Measurements from ENCODE around the gene PKM. TPM values are rescaled to one million over a fixed set of nuclear protein-coding genes. Genes with fewer than 3 reads are reported as not detected.
"Not testable (repeated sequence)": the region's sequence is repeated elsewhere in the genome, so short reads cannot be mapped to it uniquely, and the experiment has no call there.

Gene PKM
- 612 and 828 TPM in 2 replicates for total RNA-seq (2022)
- Bru-seq, nascent RNA, result percentile 91 among the genes with signal in this experiment
- BruChase-seq, experiment 1, labeled RNA remaining after a 6-hour chase, result percentile 96 among the genes with signal in this experiment
- BruChase-seq, experiment 2, labeled RNA remaining after a 2-hour chase, result percentile 92 among the genes with signal in this experiment
- long read RNA-seq, transcript PKM-214 (2 exons, 2,301 nt), result minor isoform, 16 of 2,690 reads
- long read RNA-seq, transcript PKM-202 (11 exons, 2,318 nt), result major isoform, 2,354 of 2,690 reads
- long read RNA-seq, transcript PKM-212 (3 exons, 3,016 nt), result minor isoform, 5 of 2,690 reads
- long read RNA-seq, partial matches to known transcripts, result 85 of 2,690 reads
- long read RNA-seq, other reads (novel, unspliced or antisense), result 228 of 2,690 reads

- no peaks in the 10 kb centered on the region for H3K27me3 Mint-ChIP-seq (ENCODE audit: insufficient read depth, unreplicated experiment)
- peak within 1 kb of the TSS; percentile 89 for H3K4me3 Mint-ChIP-seq (ENCODE audit: unreplicated experiment)
- BruUV-seq (replicated peaks), result no TSS peak
- peaks cover 24% of the 10 kb centered on the region for H3K4me1 Mint-ChIP-seq (ENCODE audit: insufficient read depth, unreplicated experiment)
- intact Hi-C loops (cut with micrococcal nuclease), result no loop called here
- DNase-seq (ENCODE audit: unreplicated experiment), result peak; percentile 98
- peaks cover 19% of the 10 kb centered on the region for H3K36me3 Mint-ChIP-seq (ENCODE audit: insufficient read depth, unreplicated experiment)
- no peak for TF ChIP-seq CTCF (IDR thresholded peaks at IDR 0.05; ENCODE audit: unreplicated experiment)
- POLR2A ChIA-PET, result interaction anchor here (0.6 to 7.8 kb wide), 34 partner anchors 7 to 461 kb away, joined by 3 to 424 read pairs (median 6); partner anchors contain the start of genes ARIH1, BBS4, GRAMD2A and HEXA
- H3K9me3 Mint-ChIP-seq (ENCODE audit: unreplicated experiment), result no peaks in the 10 kb centered on the region
- H3K27ac Mint-ChIP-seq (ENCODE audit: low read depth, unreplicated experiment), result peak within 1 kb of the TSS; percentile 81
- CTCF ChIA-PET, result interaction anchor here (0.8 to 1.2 kb wide), 4 partner anchors 9 to 42 kb away, joined by 3 to 7 read pairs (median 4); no protein-coding TSS in a partner anchor
Observed at GRCh38 chr15:72231066-72231832, at the start of gene PKM. TSS of gene PKM (minus strand) at chr15:72231190. CDS start at chr15:72219097, 12,093 bp downstream.

GRCh38 chr15:72280751-72281150, 49.8 kb upstream of the PKM start:
- no peak for TF ChIP-seq CTCF (IDR thresholded peaks at IDR 0.05; ENCODE audit: unreplicated experiment)
- intact Hi-C loops (cut with micrococcal nuclease), result no loop called here
- BruUV-seq (replicated peaks), result no TSS peak
- Mint-ChIP-seq H3K4me1 (ENCODE audit: insufficient read depth, unreplicated experiment) (no peaks in the 10 kb centered on the region), H3K27ac (ENCODE audit: low read depth, unreplicated experiment) (no peak overlapping the region), H3K4me3 (ENCODE audit: unreplicated experiment) (no peak overlapping the region), H3K27me3 (ENCODE audit: insufficient read depth, unreplicated experiment) (no peaks in the 10 kb centered on the region), H3K36me3 (ENCODE audit: insufficient read depth, unreplicated experiment) (no peaks in the 10 kb centered on the region), H3K9me3 (ENCODE audit: unreplicated experiment) (no peaks in the 10 kb centered on the region)
- ChIA-PET CTCF (no interaction called here), POLR2A (interaction anchor here (0.6 to 1.0 kb wide), 2 partner anchors 49 to 50 kb away, joined by 3 read pairs; no protein-coding TSS in a partner anchor)
- no peak for DNase-seq (ENCODE audit: unreplicated experiment)

GRCh38 chr15:72278737-72279136, 47.7 kb upstream of the PKM start:
- intact Hi-C loops (cut with micrococcal nuclease), result no loop called here
- Mint-ChIP-seq H3K36me3 (ENCODE audit: insufficient read depth, unreplicated experiment) (no peaks in the 10 kb centered on the region), H3K27ac (ENCODE audit: low read depth, unreplicated experiment) (no peak overlapping the region), H3K4me1 (ENCODE audit: insufficient read depth, unreplicated experiment) (no peaks in the 10 kb centered on the region), H3K4me3 (ENCODE audit: unreplicated experiment) (no peak overlapping the region), H3K9me3 (ENCODE audit: unreplicated experiment) (no peaks in the 10 kb centered on the region), H3K27me3 (ENCODE audit: insufficient read depth, unreplicated experiment) (no peaks in the 10 kb centered on the region)
- no TSS peak for BruUV-seq (replicated peaks)
- DNase-seq (ENCODE audit: unreplicated experiment), result no peak
- POLR2A ChIA-PET, result interaction anchor here (0.9 kb wide), 1 partner anchor 12 kb away, joined by 4 read pairs; no protein-coding TSS in a partner anchor
- no peak for TF ChIP-seq CTCF (IDR thresholded peaks at IDR 0.05; ENCODE audit: unreplicated experiment)
- CTCF ChIA-PET, result no interaction called here

- Mint-ChIP-seq H3K4me3 (ENCODE audit: unreplicated experiment) (no peak overlapping the region), H3K27me3 (ENCODE audit: insufficient read depth, unreplicated experiment) (no peaks in the 10 kb centered on the region), H3K4me1 (ENCODE audit: insufficient read depth, unreplicated experiment) (peaks cover 9% of the 10 kb centered on the region), H3K9me3 (ENCODE audit: unreplicated experiment) (no peaks in the 10 kb centered on the region), H3K27ac (ENCODE audit: low read depth, unreplicated experiment) (no peak overlapping the region), H3K36me3 (ENCODE audit: insufficient read depth, unreplicated experiment) (no peaks in the 10 kb centered on the region)
- no TSS peak for BruUV-seq (replicated peaks)
- TF ChIP-seq CTCF (IDR thresholded peaks at IDR 0.05; ENCODE audit: unreplicated experiment), result no peak
- POLR2A ChIA-PET, result no interaction called here
- CTCF ChIA-PET, result interaction anchor here (0.6 kb wide), 1 partner anchor 982 kb away, joined by 3 read pairs; no protein-coding TSS in a partner anchor
- no peak for DNase-seq (ENCODE audit: unreplicated experiment)
- intact Hi-C loops (cut with micrococcal nuclease), result no loop called here
Observed at GRCh38 chr15:72276326-72276700, 45.3 kb upstream of the PKM start.

GRCh38 chr15:72275635-72276325, 44.8 kb upstream of the PKM start:
- CTCF ChIA-PET, result interaction anchor here (0.6 to 1.1 kb wide), 2 partner anchors 70 to 983 kb away, joined by 3 read pairs; no protein-coding TSS in a partner anchor
- H3K27ac Mint-ChIP-seq (ENCODE audit: low read depth, unreplicated experiment); intact Hi-C loops (cut with micrococcal nuclease); POLR2A ChIA-PET; BruUV-seq (replicated peaks); H3K4me3 Mint-ChIP-seq (ENCODE audit: unreplicated experiment); H3K27me3 Mint-ChIP-seq (ENCODE audit: insufficient read depth, unreplicated experiment); H3K36me3 Mint-ChIP-seq (ENCODE audit: insufficient read depth, unreplicated experiment); DNase-seq (ENCODE audit: unreplicated experiment); H3K9me3 Mint-ChIP-seq (ENCODE audit: unreplicated experiment): not testable (repeated sequence)
- peaks cover 14% of the 10 kb centered on the region for H3K4me1 Mint-ChIP-seq (ENCODE audit: insufficient read depth, unreplicated experiment)

Measured in MCF 10A (cell line).